Neural crest cell (in vitro differentiated cells): ENCODE measurements around the gene TLR9. TPM values are rescaled to one million over a fixed set of nuclear protein-coding genes. Genes with fewer than 3 reads are reported as not detected.

Source experiments
- DNase-seq: peaks from one replicate; pipeline ENCODE4 v3.0.0; 2021; ENCODE audit warnings: low read depth, mixed read lengths, low spot score
- H3K27ac Mint-ChIP-seq: one replicate; pipeline ENCODE4 v1.8.0; 2021; ENCODE audit warnings: mild to moderate bottlenecking, mixed read lengths; ENCODE audit not compliant: unreplicated experiment
- H3K27me3 Mint-ChIP-seq: 2 replicates; pipeline ENCODE4 v1.8.0; 2021; ENCODE audit warnings: low read depth, mild to moderate bottlenecking, mixed read lengths
- H3K36me3 Mint-ChIP-seq: 2 replicates; pipeline ENCODE4 v1.8.0; 2021; ENCODE audit warnings: low read depth, mild to moderate bottlenecking, mixed read lengths
- H3K4me1 Mint-ChIP-seq: 2 replicates; pipeline ENCODE4 v1.8.0; 2021; ENCODE audit warnings: mixed read lengths
- H3K4me3 Mint-ChIP-seq: one replicate; pipeline ENCODE4 v1.8.0; 2021; ENCODE audit warnings: mild to moderate bottlenecking, mixed read lengths
- H3K9me3 Mint-ChIP-seq: 2 replicates; pipeline ENCODE4 v1.8.0; 2021; ENCODE audit warnings: mixed read lengths
- CTCF ChIP-seq: fragments of 200-600 bp; sonication (generic); conservative IDR thresholded peaks from 2 replicates; pipeline ENCODE4 v1.5.0; 2021; ENCODE audit warnings: antibody characterized with exemption, mild to moderate bottlenecking
- total RNA-seq: library from RNA; stranded (reverse); gene quantifications from 2 replicates; pipeline ENCODE4 v1.2.1, GENCODE V29; 2021

The TLR9 gene
- total RNA-seq, 1 donor from 2014 or later, result not detected

GRCh38 chr3:52237006-52237656 is 11.7 kb upstream of the TLR9 start:
- TF ChIP-seq CTCF, result no peak
- peaks cover 27% of the 10 kb centered on the region for H3K4me1 Mint-ChIP-seq
- no peak for DNase-seq
- peak overlapping the region; percentile 34 for H3K4me3 Mint-ChIP-seq
- no peaks in the 10 kb centered on the region for H3K9me3 Mint-ChIP-seq
- no peaks in the 10 kb centered on the region for H3K36me3 Mint-ChIP-seq
- H3K27ac Mint-ChIP-seq, result no peak overlapping the region
- peaks cover 2% of the 10 kb centered on the region for H3K27me3 Mint-ChIP-seq

GRCh38 chr3:52236424-52236886 is 11.0 kb upstream of the TLR9 start:
- Mint-ChIP-seq H3K4me1 (peaks cover 27% of the 10 kb centered on the region), H3K36me3 (no peaks in the 10 kb centered on the region), H3K4me3 (no peak overlapping the region), H3K9me3 (no peaks in the 10 kb centered on the region), H3K27me3 (peaks cover 2% of the 10 kb centered on the region), H3K27ac (no peak overlapping the region)
- TF ChIP-seq CTCF, result no peak
- DNase-seq, result no peak

GRCh38 chr3:52234516-52235447 is 9.3 kb upstream of the TLR9 start:
- no peaks in the 10 kb centered on the region for H3K36me3 Mint-ChIP-seq
- H3K4me3 Mint-ChIP-seq, result no peak overlapping the region
- no peak for TF ChIP-seq CTCF
- peaks cover 2% of the 10 kb centered on the region for H3K27me3 Mint-ChIP-seq
- DNase-seq, result no peak
- H3K27ac Mint-ChIP-seq, result peak overlapping the region; percentile 19
- no peaks in the 10 kb centered on the region for H3K9me3 Mint-ChIP-seq
- peaks cover 14% of the 10 kb centered on the region for H3K4me1 Mint-ChIP-seq

GRCh38 chr3:52233968-52234367 is 8.5 kb upstream of the TLR9 start:
- Mint-ChIP-seq H3K9me3 (no peaks in the 10 kb centered on the region), H3K4me1 (peaks cover 7% of the 10 kb centered on the region), H3K27ac (no peak overlapping the region), H3K27me3 (peaks cover 2% of the 10 kb centered on the region), H3K4me3 (no peak overlapping the region), H3K36me3 (no peaks in the 10 kb centered on the region)
- DNase-seq, result no peak
- no peak for TF ChIP-seq CTCF

- Mint-ChIP-seq H3K4me3 (no peak overlapping the region), H3K27ac (no peak overlapping the region), H3K4me1 (peaks cover 2% of the 10 kb centered on the region), H3K36me3 (no peaks in the 10 kb centered on the region), H3K27me3 (no peaks in the 10 kb centered on the region), H3K9me3 (no peaks in the 10 kb centered on the region)
- DNase-seq, result no peak
- TF ChIP-seq CTCF, result no peak
Measured at GRCh38 chr3:52233108-52233591, 7.7 kb upstream of the TLR9 start.
